Caco-2 (cell line): ENCODE data around the gene HTR3B. TPM values are rescaled to one million over a fixed set of nuclear protein-coding genes. Genes with fewer than 3 reads are reported as not detected.

Experiments
- BruUV-seq: library from RNA; stranded (reverse); fragments of 400-500 nt; replicated peaks from 2 replicates; lab custom pipeline; 2021; lab: Mats Ljungman, UMichigan
- CTCF ChIA-PET: fragments of 300-600 bp; sonication (Branson Sonifier 250); formaldehyde crosslinking; loops from one replicate; lab custom pipeline; 2022; ENCODE audit warnings: antibody characterized with exemption; lab: Charles Lee
- POLR2A ChIA-PET: fragments of 300-600 bp; sonication (Branson Sonifier 250); formaldehyde crosslinking; loops from one replicate; lab custom pipeline; 2022; ENCODE audit warnings: antibody characterized with exemption; lab: Charles Lee
- DNase-seq, 2 experiments: peaks; one replicate each; pipeline versions ENCODE4 v3.0.0 to v3.0.0-alpha.2; 2020 to 2022
- H3K27me3 ChIP-seq: replicated peaks from 2 replicates; pipeline ENCODE4 v1.6.0; 2011; ENCODE audit warnings: low read length; ENCODE audit not compliant: control insufficient read depth, insufficient read depth
- H3K36me3 ChIP-seq: 2 replicates; pipeline ENCODE4 v1.5.1; 2011; ENCODE audit warnings: low read length; ENCODE audit not compliant: control insufficient read depth, insufficient read depth
- H3K4me1 ChIP-seq: fragments of 250-450 bp; sonication (Bioruptor Pico); 2 replicates; pipeline ENCODE4 v1.5.1; 2020; ENCODE audit warnings: mild to moderate bottlenecking
- H3K4me3 ChIP-seq: 2 replicates; pipeline ENCODE4 v1.5.1; 2011; ENCODE audit warnings: low read depth, mild to moderate bottlenecking, control low read depth, low read length
- H3K9me3 ChIP-seq: fragments of 250-450 bp; sonication (Bioruptor Pico); 2 replicates; pipeline ENCODE4 v1.5.1; 2020; ENCODE audit warnings: mild to moderate bottlenecking, moderate library complexity
- H3K27ac Mint-ChIP-seq: one replicate; pipeline ENCODE4 v1.8.0; 2022; ENCODE audit warnings: mixed read lengths; ENCODE audit not compliant: unreplicated experiment
- H3K27me3 Mint-ChIP-seq: one replicate; pipeline ENCODE4 v1.8.0; 2022; ENCODE audit warnings: mixed read lengths; ENCODE audit not compliant: insufficient read depth, unreplicated experiment
- H3K36me3 Mint-ChIP-seq: one replicate; pipeline ENCODE4 v1.8.0; 2022; ENCODE audit warnings: mild to moderate bottlenecking, mixed read lengths; ENCODE audit not compliant: insufficient read depth, unreplicated experiment
- H3K4me1 Mint-ChIP-seq: one replicate; pipeline ENCODE4 v1.8.0; 2022; ENCODE audit warnings: low read depth, mixed read lengths; ENCODE audit not compliant: unreplicated experiment
- H3K4me3 Mint-ChIP-seq: one replicate; pipeline ENCODE4 v1.8.0; 2022; ENCODE audit warnings: mild to moderate bottlenecking, moderate library complexity, mixed read lengths; ENCODE audit not compliant: unreplicated experiment
- H3K9me3 Mint-ChIP-seq: one replicate; pipeline ENCODE4 v1.8.0; 2022; ENCODE audit warnings: mixed read lengths; ENCODE audit not compliant: unreplicated experiment
- CTCF ChIP-seq, 2 experiments: fragments of 200-600 bp in 1 of 2; IDR thresholded peaks; 1 replicate in 1 of 2; 2 replicates in 1 of 2; pipeline versions ENCODE4 v1.5.1 to v1.8.0; 2011 to 2022; ENCODE audit warnings: antibody characterized with exemption in 1 of 2, control low read depth in 1 of 2, inconsistent platforms in 1 of 2, low read depth in 1 of 2, low read length in 1 of 2, mild to moderate bottlenecking in 1 of 2, moderate library complexity in 1 of 2; ENCODE audit not compliant: insufficient read depth in 1 of 2, severe bottlenecking in 1 of 2, unreplicated experiment in 1 of 2
- intact Hi-C: fragments of 100-400 bp; cut with micrococcal nuclease; formaldehyde crosslinking; loops from one replicate; pipeline ENCODE4 v1.10.0; 2022; ENCODE audit not compliant: unreplicated experiment
- total RNA-seq: library from RNA; stranded (reverse); gene quantifications from 2 replicates; pipeline ENCODE4 v1.2.3, GENCODE V29; 2022

The HTR3B gene
- total RNA-seq, 1 experiment from 2014 or later, result not detected

GRCh38 chr11:113864410-113864809 is 40.2 kb upstream of the HTR3B start:
- Mint-ChIP-seq H3K36me3 (peaks cover 14% of the 10 kb centered on the region), H3K9me3 (no peaks in the 10 kb centered on the region), H3K4me3 (no peak overlapping the region), H3K27ac (no peak overlapping the region), H3K4me1 (peaks cover 19% of the 10 kb centered on the region), H3K27me3 (no peaks in the 10 kb centered on the region)
- Histone ChIP-seq H3K27me3 (no peaks in the 10 kb centered on the region), H3K4me3 (no peak overlapping the region), H3K4me1 (peaks cover 14% of the 10 kb centered on the region), H3K36me3 (no peaks in the 10 kb centered on the region; the same call in 1 of the 2 replicates), H3K9me3 (no peaks in the 10 kb centered on the region)
- BruUV-seq, result no TSS peak
- no peak for DNase-seq
- intact Hi-C loops, result no loop called here
- TF ChIP-seq CTCF (IDR thresholded peaks at IDR 0.05; ENCODE audit: insufficient read depth in 1 of 2, low read depth in 1 of 2, low read length in 1 of 2, severe bottlenecking in 1 of 2, unreplicated experiment in 1 of 2), result no peak
- CTCF ChIA-PET, result no interaction called here
- POLR2A ChIA-PET, result no interaction called here

- Mint-ChIP-seq H3K9me3 (no peaks in the 10 kb centered on the region), H3K4me1 (peaks cover 14% of the 10 kb centered on the region), H3K4me3 (no peak overlapping the region), H3K27ac (no peak overlapping the region), H3K36me3 (peaks cover 14% of the 10 kb centered on the region), H3K27me3 (no peaks in the 10 kb centered on the region)
- no TSS peak for BruUV-seq
- DNase-seq, result no peak
- no peaks in the 10 kb centered on the region for H3K9me3 ChIP-seq
- POLR2A ChIA-PET, result no interaction called here
- H3K27me3 ChIP-seq, result no peaks in the 10 kb centered on the region
- no peaks in the 10 kb centered on the region; the same call in 1 of the 2 replicates for H3K36me3 ChIP-seq
- no peak overlapping the region for H3K4me3 ChIP-seq
- CTCF ChIA-PET, result no interaction called here
- H3K4me1 ChIP-seq, result peaks cover 8% of the 10 kb centered on the region; the same call in 1 of the 2 replicates
- intact Hi-C loops, result no loop called here
- TF ChIP-seq CTCF (IDR thresholded peaks at IDR 0.05; ENCODE audit: insufficient read depth in 1 of 2, low read depth in 1 of 2, low read length in 1 of 2, severe bottlenecking in 1 of 2, unreplicated experiment in 1 of 2), result no peak
Observed at GRCh38 chr11:113865873-113866272, 38.7 kb upstream of the HTR3B start.

GRCh38 chr11:113867843-113868503 is 36.6 kb upstream of the HTR3B start:
- Histone ChIP-seq H3K9me3 (no peaks in the 10 kb centered on the region), H3K36me3 (no peaks in the 10 kb centered on the region; the same call in 1 of the 2 replicates), H3K4me3 (no peak overlapping the region), H3K27me3 (no peaks in the 10 kb centered on the region), H3K4me1 (0 out of 2 replicates have a peak, but pooled peaks cover 5% of the 10 kb centered on the region)
- CTCF ChIA-PET, result no interaction called here
- Mint-ChIP-seq H3K27me3 (no peaks in the 10 kb centered on the region), H3K27ac (no peak overlapping the region), H3K4me1 (peaks cover 16% of the 10 kb centered on the region), H3K36me3 (peaks cover 14% of the 10 kb centered on the region), H3K9me3 (no peaks in the 10 kb centered on the region), H3K4me3 (no peak overlapping the region)
- POLR2A ChIA-PET, result no interaction called here
- no TSS peak for BruUV-seq
- DNase-seq, result no peak
- TF ChIP-seq CTCF (IDR thresholded peaks at IDR 0.05; ENCODE audit: insufficient read depth in 1 of 2, low read depth in 1 of 2, low read length in 1 of 2, severe bottlenecking in 1 of 2, unreplicated experiment in 1 of 2), result no peak
- intact Hi-C loops, result no loop called here
